ENCODE results near the gene CYB561.

The CYB561 gene

DNA sequence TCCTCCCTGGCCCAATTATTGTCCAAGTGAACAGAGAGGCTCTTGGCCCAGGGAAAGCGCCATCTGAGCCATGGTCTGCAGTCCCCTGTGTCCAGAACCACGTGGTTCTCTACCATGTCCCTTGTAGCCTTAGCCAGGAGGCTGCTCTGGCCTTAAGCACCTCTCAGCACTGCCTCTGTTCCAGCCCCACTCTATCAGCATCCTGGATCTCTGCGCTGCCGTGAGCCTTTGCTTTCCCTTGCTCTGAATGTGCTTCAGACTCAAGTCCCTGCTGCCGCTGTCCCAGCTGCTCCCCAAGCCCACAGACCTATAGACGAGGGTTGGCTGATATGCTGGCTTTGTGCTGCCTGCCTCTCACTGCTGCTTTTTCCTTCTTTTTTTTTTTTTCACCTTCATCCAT, 33.9 kb downstream of the CYB561 start:
- DNase-seq (ENCODE audit: low spot score) = no peak

GRCh38 chr17:63407741-63408330, 38.3 kb downstream of the CYB561 start:
- DNase-seq (ENCODE audit: low spot score) = no peak

DNA sequence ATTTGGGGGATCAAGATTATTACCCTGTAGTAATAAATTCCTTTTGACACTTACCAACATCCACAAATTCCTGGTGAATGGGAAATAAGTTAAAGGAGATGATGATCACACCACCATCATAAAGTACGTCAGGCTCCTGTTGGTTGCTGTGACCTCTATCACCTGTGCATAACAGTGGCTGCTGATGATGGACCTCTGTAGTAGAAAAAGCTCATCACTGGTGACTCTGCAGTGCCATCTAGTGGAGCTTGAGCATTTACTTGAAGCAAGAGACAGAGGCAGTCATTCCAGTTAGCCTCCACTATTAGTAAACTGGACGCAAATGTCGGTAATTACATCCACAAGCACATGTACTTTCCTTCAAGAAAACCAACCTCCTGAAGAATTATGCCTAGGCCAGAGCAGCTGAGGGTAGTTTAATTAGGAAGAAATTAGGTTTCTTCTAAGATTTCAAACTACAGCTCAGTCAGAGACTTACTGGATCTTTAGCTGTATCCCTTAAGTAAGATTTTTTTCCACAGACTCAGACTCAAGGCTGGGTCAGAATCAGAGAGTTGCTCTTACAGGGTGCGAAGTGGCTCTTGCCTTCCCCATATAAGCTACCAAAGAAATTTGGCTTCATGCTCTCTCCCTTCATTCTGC, 39.3 kb downstream of the CYB561 start:
- DNase-seq (ENCODE audit: low spot score) = peak; percentile 63

GRCh38 chr17:63405741-63406261, 40.3 kb downstream of the CYB561 start:
- no peak for DNase-seq (ENCODE audit: low spot score)

DNA sequence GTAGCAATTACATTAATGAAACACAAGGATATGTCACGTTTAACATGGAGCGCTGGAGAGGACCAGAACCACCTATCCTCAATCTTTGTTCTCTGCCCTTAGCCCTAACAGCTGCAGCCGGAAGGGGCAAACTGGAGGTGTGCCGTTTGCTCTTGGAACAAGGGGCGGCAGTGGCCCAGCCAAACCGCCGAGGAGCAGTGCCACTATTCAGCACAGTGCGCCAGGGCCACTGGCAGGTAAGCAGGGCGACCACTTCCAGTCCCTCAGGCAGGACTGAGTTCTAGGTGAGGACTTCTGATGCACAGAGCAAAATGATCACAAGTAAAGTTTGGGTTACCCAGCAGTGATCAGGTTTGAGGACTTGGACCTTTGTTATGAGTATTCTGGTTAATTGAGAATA, 41.1 kb downstream of the CYB561 start:
- DNase-seq (ENCODE audit: low spot score) = no peak

DNA sequence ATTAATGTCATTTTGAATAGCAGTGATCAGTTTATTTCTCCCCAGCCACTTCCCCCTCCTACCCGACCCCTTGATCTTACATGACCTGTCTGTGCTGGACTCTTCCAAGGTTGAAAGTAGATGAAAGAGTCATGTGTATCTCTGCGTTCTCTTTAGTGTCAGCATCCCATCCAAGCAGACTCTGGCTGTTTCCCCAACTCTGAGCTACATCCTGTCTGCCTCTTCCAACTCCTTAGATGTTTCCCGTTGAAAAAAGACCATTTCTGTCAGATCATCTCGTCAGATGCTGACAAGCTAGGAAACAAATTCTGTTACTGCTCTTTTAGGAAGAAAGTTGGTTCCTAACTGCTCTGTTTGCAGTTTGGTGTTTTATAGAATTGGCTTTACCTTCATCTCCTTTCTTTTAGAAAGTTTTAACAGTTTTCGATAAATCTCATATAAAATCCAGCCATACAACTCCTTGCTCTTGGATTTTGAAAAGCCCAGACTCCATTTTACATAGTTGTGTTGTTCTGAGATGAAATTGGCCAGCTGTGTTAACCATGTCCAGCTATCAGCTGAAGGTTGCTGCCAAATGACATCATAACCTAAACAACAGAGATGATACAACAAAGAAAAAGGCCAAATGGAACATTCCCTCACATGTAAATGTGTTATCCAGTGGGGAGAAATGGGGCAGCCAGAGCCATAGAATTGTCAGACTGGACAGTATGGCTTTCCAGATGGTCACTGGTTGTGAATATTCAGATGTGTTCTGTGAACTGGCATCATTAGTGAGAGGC, 43.5 kb downstream of the CYB561 start:
- DNase-seq (ENCODE audit: low spot score) = no peak

GRCh38 chr17:63399856-63400255, 46.2 kb downstream of the CYB561 start:
- DNase-seq (ENCODE audit: low spot score) = no peak

DNA sequence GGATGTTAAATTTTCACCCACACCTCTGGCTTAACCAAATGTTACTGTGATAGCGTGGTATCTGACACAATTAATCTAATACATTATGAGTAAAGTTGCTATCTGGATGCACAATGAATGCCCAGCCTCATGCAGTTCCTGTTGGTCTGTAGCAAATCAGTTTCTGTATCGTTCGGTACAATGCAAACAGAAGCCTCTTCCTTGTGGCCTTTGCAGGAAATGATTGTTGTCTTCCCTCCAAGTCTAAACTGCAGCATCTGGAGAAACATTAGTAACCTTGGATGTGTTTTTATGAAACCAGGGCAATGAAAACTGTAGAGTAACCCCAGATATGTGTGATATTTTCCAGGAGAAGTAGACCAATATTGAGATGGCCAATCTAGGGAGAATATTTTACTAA, 46.8 kb downstream of the CYB561 start:
- no peak for DNase-seq (ENCODE audit: low spot score)

DNA sequence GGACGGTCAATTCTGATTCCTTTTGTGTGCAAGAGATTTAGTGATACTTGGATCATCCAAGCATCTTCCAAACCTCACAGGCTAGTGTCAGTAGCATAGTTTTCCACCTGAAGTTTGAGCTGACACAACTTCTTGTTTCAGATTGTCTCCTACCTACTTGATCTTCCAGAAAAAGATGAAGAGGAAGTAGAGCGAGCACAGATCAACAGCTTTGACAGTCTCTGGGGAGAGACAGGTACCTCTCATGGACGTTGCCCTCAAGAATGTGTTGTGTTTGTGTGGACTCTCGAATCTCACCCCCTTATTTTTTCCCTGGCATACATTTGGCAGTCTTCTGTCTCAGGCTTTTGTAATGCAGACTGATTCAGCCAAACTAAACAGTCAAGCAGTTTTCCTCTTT, 47.4 kb downstream of the CYB561 start:
- no peak for DNase-seq (ENCODE audit: low spot score)

DNA sequence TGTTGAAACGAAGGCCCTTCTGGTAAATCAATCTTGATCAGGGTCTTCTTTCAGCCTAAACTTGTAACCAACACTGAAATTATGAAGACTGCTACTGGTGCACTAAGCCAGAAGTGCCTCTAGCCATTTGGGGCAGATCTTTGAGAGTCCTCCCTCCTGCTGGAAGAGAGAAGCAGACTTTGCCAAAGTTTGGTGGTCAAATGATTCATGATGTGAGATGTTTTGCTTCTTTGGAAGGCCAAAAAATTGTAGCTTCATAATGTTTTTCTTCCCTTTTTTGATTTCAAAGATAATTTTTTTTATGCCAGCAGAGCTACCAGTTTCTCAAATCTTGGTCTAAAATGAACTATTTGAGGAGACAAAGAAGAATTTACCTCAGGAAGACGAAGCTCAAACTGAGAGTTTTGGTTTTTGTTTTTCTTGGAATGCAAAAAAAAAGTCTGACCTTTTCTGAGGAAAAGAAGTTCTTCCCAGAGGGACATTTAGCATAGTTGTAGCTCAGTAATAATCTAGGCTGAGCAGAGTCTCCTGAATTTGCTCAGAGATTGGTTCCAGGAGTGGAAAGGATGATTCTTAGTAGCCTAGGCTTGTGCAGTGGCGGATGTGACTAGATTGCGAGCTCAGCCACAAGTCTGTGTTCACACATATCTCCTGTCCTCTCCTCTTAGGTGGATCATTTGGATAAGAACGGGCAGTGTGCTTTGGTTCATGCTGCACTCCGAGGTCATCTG, 50.9 kb downstream of the CYB561 start:
- DNase-seq (ENCODE audit: low spot score) = no peak

DNA sequence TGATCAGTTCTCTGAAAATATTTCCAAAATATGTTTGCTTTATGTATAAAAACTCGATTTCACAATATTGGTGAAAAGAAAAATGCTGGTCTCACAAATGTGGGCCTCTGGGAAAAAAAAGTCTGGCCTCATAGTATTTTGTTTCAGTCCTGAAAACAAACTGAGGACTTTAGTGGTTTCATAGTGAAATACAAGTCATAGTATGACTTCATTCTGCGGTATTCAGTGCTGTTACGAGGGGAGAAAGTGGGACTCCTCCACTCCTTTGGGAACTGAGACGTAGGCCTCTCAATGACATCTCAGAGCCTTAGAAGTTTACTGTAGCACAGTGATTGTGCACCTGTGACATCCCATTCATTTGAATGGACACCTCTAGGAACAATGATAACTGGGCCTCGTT, 56.0 kb downstream of the CYB561 start:
- no peak for DNase-seq (ENCODE audit: low spot score)

DNA sequence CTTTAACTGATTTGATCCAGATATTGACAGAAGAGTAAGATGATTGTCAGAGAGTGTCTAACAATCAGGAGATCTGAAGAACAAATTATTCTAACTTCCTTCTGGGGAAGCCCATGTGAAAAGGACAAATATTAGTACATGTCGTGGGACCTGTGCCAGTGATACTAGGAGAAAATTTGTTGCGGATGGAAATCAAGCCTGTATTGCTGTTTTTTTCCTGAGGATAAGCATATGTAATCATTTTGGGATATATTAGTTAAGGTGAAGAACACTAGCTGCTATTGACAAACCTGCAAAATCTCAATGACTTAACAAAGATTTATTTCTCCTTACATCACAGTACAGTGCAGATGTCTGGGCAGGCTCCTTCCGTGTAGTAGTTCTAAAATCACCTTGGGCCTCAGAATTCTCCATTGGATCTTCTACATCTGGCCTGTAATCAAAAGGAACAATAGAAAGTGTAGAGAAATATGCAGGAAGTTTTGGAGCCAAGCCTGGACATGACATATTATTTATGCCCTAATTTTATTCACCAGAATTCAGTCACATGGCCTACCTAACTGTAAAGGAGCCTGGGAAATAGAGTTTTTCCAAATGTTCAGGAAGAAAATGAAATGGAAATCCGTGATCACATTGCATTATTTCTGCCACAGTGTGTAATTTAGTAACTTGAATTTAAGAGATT, 58.3 kb downstream of the CYB561 start:
- DNase-seq (ENCODE audit: low spot score) = no peak

DNA sequence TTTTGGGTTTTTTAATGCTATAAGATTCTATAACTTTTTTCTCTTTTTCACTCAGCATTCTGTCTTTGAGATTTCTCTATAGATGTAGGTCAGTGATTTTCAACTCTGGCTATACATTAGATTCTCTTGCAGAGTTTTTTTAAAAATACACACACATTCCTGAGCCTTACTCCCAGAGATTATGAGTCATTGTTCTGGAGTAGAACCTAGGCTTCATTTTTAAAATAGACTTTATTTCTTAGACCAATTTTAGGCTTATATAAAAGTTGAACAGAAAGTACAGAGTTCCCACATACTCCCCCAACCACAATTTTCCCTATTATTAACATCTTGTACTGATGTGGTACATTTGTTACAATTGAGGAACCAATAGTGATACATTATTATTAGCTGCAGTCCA, 63.3 kb downstream of the CYB561 start:
- no peak for DNase-seq (ENCODE audit: low spot score)
